Frontal cortex (tissue), 4 donors: Measurements from ENCODE around the gene FOSL1. TPM values are rescaled to one million over a fixed set of nuclear protein-coding genes. Genes with fewer than 3 reads are reported as not detected.
A peak's percentile ranks its signal among the peaks of the same experiment; 100 is the strongest.
"Not testable (repeated sequence)": the region's sequence is repeated elsewhere in the genome, so short reads cannot be mapped to it uniquely, and the experiment has no call there.

Experiments
- DNase-seq, 2 donors: peaks; one replicate each; pipeline ENCODE4 v3.0.0; 2012; ENCODE audit warnings: low spot score in 2 of 2
- FAIRE-seq: peaks from 2 replicates; lab custom pipeline; 2012; peaks lifted over from hg19 to GRCh38; lab: Jason Lieb, UNC
- total RNA-seq: library from RNA; depleted of rRNA; stranded (reverse); fragments of >200 nt; gene quantifications from one replicate; pipeline ENCODE4 v1.2.3, GENCODE V29; 2014
- donor health status: control.
- donor health status: control.
- donor health status: control.

Gene FOSL1
- total RNA-seq, 1 donor from 2014 or later = not detected

DNA sequence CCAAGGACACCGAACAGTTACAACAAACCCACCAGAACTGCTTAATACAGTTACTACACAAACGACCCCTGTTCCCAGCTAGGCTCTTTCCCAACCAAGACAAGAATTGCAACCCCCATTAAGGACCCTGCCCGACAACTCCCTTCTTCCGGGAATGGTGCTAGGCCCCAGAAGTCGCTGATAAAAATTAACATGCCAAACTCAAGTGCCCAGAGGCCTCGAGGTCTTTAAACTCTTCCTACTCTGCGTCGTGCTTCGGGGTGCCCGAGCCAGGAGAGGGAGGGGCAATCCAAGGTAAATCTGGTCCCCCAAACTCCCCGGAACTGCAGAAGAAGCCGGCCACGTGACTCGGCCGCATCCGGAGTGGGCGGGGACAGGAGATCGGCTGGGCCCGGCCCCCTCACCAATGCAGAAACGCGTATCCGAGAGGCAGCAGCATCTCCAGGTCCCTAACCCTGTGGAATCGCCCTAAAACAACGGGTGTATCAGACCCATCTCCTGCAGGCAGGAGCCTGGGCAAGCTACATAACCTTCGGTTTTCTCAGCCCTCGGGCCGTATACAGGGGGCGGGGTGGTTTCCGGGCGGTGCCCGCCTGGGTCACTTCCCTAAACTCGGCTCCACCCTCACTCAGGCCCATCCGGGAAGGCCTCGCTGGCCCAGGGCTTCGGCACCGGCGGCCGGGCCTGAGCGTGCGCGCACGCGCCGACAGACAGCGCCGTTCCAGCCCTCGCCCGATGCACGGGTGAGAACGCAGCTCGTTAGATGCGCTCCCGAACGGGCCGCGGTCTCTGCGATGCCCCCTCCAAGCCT is 43.3 kb downstream of the FOSL1 start:
- FAIRE-seq (no peak), DNase-seq (peak; percentile 64 to 70)

- no peak for DNase-seq
- no peak for FAIRE-seq
Observed at GRCh38 chr11:65855927-65856363, 44.2 kb downstream of the FOSL1 start.

GRCh38 chr11:65854852-65855837 is 45.0 kb downstream of the FOSL1 start:
- no peak for DNase-seq
- FAIRE-seq = no peak

GRCh38 chr11:65854161-65854592 is 46.0 kb downstream of the FOSL1 start:
- FAIRE-seq = no peak
- DNase-seq = no peak

DNA sequence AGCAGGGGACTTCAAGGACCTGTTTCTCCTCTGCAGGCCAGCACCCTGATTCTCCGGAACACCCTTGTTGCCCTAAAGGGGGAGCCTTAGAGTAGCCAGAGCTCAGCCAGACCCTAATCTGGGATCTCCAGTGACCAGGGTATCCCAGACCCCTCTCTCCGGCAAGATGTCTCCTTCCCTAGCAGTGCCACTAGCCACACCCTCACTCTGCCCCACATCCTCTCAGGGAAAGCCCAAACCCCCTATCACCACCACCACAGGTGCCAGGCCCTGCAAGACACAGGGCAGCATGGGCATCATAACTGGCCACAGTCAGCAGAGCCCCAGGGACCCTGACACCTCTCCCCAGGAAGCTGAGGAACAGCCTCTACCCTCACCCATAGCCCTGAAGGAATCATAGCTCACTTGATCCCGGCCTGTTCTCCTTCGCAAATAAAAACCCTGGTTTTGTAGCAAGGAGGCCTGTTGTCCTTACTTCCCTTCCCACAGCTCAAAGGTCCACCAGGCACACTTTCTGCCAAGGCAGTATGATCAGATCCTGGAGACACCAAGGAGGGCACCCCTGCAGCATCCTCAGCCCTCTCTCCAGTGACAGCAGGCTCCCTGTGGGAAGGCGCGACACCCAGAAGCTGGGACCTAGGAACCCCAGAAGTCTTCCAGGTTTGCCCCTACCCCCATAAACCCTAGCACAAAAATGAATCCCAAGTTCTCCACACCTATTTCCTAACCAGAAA is 46.8 kb downstream of the FOSL1 start:
- FAIRE-seq (no peak), DNase-seq (no peak)

DNA sequence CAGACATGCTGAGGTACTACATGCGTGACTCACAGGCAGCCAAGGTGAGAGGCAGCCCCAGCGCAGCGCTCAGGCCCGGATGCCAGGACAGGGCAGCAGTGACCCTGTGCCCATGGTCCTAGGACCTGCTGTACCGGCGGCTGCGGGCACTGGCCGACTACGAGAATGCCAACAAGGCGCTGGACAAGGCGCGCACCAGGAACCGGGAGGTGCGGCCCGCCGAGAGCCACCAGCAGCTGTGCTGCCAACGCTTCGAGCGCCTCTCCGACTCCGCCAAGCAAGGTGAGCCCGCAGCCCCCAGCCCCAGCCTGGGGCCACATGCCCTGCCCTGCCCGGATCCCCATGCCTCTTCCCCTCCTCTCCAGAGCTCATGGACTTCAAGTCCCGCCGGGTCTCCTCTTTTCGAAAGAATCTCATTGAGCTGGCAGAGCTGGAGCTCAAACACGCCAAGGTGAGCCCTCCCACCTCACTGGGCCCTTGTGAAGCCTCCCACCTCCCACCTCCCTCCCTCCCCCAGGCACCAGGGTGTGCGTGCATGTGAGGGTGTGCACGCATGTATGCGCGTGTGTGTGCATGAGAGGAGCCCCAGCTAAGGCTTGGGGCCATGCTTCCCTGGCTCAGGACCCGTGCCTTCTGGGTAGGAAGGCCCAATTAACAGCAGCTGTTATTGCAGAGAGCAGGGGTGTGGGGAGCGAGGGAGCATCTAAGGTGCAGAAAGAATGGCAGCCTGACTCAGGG is 47.5 kb downstream of the FOSL1 start:
- no peak for FAIRE-seq

DNA sequence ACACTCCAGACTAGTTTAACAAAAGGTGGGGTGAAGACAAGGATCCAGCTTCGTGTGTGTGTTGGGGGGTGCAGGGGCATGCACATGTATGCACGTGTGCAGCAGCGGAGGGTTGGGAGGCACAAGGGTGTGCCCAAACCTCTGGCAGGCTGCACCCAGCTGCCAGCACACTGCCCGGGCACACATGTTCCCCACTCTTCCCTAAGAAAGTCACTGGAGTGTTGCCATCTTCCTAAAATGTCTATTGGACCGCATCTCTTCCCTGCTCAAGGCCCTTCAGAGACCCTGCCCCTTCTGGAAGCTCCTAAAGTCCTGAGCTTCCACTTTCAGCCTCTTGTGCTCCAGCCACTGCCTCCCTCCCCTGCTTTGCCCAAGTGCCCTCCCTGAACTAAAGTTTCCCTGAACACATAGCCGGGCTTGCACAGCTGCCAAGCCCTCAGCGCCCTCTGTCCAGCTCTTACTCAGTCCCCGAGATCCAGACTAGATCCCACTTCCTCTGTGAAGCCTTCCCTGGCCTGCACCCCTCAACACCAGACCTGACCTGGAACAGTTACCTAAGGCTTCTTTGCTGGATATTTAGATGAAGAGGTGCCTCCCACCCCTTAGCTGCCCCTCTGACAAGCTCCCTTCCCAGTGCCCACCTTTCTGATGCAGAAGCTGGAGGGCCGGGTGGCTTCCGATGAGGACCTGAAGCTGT is 48.2 kb downstream of the FOSL1 start:
- FAIRE-seq = no peak

More for the DNA sequence above, 47.5 kb downstream of the FOSL1 start:
- DNase-seq = no peak

DNA sequence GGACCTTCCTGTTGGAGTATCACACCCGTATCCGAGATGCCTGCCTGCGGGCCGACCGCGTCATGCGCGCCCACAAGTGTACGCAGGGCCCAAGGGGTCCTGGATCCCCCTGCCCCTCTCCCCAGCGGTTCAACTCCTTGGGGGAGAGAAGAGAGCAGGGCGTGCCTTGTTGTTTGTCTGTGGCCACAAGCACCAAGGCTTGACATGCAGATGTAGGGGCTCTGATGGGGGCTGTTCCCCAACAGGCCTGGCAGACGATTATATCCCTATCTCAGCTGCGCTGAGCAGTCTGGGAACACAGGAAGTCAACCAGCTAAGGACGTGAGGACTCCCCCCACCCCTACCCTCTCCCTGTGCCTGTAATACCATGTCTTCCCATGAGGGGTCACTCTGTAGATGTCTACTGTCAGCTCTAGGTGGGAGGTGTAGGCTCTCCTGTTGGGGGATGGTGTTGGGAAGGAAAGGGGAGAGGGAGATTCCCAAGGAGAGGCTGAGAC is 49.1 kb downstream of the FOSL1 start:
- no peak for DNase-seq
- FAIRE-seq = no peak

More for the DNA sequence above, 48.2 kb downstream of the FOSL1 start:
- DNase-seq = no peak

GRCh38 chr11:65850217-65851082 is 49.7 kb downstream of the FOSL1 start:
- no peak for FAIRE-seq

DNA sequence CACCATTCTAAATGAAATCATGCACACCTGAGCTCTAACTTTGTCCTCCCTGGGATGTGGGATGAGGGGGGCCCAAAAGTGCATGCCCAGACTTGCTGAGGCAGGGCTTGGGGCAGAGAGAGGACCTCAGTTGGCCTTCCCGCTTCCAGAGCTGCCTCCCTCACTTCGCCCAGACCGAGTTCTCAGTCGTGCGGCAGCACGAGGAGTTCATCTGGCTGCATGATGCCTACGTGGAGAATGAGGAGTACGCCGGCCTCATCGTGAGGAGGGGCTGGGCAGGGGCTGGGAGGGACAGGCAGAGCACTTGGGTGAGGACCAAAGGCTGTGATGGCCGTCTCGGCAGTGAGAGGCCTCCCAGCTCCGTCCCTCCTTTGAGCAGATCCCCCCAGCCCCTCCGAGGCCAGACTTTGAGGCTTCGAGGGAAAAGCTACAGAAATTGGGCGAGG is 50.4 kb downstream of the FOSL1 start:
- FAIRE-seq = no peak
- no peak for DNase-seq

More at GRCh38 chr11:65850217-65851082, 49.7 kb downstream of the FOSL1 start:
- DNase-seq = no peak

DNA sequence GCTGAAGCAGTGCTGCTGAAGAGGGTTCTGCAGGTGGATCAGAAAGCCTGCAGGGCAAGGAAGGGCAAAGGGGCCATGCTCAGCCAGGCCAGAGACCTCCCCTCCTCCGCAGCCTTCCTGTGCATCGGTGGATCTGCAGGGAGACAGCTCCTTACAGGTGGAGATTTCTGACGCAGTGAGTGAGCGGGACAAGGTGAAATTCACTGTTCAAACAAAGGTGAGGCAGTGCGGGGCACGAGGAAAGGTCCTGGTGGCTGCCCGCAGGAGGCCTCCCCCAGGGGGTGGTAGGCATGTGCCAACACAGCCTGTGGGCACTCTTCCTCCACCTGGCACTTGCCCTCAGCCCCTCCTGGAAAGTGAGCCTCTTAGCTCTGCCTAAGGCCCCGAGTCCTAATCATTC is 50.8 kb downstream of the FOSL1 start:
- no peak for DNase-seq
- no peak for FAIRE-seq

- FAIRE-seq, DNase-seq: not testable (repeated sequence)
Observed at GRCh38 chr11:65848693-65849092, 51.5 kb downstream of the FOSL1 start.

- FAIRE-seq (no peak), DNase-seq (no peak)
Observed at GRCh38 chr11:65847746-65848145, 52.4 kb downstream of the FOSL1 start.

DNA sequence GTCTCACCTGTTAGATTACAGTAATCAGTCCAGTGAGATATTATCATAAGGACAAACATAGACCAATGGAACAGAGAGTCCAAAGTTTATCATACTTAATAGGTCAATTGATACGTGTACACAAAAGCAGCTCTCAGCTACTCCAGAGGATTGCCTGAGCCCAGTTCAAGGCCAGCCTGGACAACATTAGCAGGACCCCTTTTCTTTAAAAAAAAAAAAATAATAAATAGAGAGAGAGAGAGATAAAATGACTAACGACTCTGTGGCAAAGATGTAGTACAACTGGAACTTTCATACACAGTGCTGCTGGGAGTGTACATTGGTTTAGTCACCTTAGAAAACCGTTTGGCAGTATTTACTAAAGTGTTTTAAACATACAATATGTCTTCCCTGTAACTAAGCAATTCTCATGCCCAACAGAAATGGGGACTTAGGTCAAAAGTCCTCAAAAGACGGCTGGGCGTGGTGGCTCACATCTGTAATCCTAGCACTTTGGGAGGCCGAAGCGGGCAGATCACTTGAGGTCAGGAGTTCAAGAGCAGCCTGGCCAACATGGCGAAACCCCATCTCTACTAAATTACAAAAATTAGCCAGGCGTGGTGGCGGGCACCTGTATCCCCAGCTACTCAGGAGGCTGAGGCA is 55.8 kb downstream of the FOSL1 start:
- FAIRE-seq (no peak), DNase-seq (no peak)

DNA sequence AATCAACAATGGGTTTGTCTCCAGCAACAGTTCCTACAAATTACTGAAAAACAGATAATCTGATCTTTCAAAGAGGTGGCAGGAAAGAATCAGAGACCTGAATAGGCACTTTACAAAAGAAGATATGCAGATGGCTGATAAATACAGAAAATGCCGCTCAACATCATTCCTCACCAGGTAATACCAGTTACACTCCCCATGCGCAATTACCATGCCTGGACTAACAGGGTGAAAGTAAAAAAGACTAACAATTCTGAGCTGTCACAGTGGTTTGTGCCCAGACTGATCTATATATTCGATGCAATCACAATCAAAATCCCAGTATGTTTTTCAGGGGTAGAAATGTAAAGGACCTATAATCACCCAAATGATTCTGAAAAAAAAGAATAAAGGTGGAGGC is 56.4 kb downstream of the FOSL1 start:
- no peak for FAIRE-seq
- DNase-seq = no peak

- DNase-seq = no peak
- FAIRE-seq = no peak
Observed at GRCh38 chr11:65842144-65842543, 58.0 kb downstream of the FOSL1 start.
